NCI-H1048 (cell line): ENCODE data around the gene GCN1.

Source experiments
- DNase-seq: peaks from one replicate; lab custom pipeline; 2025; lab: John Stamatoyannopoulos, UW

Gene GCN1

DNA sequence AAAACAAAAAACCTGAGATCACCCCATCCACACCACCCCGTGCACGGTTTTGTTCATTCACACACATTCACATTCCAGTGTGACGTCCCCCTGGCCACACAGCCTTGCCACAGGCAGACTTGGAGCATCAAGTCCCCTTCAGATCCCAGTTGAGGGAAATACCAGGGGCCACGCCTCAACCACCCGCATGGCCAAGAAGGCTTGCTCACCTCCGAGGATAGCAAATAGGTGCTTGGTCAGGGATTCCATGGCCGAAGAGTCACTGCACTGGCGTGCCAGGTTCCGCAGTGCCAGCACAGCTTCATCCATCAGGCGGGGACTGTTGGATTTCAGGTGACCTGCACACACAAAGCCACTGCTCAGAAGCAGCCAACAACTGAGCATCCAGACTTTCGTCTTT is 19.0 kb downstream of the GCN1 start:
- no peak for DNase-seq

DNA sequence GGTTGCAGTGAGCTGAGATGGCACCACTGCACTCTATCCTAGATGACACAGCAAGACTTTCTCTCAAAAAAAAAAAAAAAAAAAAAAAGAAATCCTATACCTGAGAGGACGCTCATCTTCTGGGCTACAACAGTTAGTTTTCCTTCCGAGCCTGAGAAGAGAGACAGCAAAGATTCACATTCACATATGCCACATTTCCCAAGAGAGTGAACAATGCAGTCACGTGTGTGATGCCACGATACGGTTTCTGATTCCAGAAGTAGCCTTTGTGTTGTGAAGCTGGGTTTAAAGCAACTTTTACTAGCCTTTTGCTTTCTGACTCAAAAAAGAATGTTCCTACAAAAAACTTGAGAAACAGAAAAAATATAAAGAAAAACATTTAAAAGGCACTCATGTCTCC is 19.5 kb downstream of the GCN1 start:
- no peak for DNase-seq

GRCh38 chr12:120172053-120172452 is 22.5 kb downstream of the GCN1 start:
- no peak for DNase-seq

- DNase-seq = no peak
Measured at GRCh38 chr12:120170631-120171030, 23.9 kb downstream of the GCN1 start.

DNA sequence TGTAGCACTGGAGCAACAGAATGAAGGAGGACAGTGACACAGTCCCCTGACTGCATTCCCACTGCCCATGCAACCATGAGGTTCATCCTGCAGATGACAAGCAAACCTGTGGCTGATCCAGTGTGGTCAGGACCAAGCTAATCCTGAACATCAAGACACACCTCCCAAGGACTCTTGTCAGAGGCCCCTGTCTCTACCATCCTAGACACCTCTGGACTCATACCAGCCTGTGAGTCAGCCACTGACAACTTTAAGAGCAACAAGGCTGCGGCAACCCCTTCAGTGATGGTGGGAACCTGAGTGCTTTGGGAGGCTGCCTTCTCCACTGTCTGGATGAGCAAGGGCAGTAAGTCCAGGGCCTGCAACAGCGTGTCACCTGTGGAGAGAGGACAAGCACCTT is 24.6 kb downstream of the GCN1 start:
- DNase-seq = no peak

GRCh38 chr12:120168337-120168736 is 26.2 kb downstream of the GCN1 start:
- no peak for DNase-seq

DNA sequence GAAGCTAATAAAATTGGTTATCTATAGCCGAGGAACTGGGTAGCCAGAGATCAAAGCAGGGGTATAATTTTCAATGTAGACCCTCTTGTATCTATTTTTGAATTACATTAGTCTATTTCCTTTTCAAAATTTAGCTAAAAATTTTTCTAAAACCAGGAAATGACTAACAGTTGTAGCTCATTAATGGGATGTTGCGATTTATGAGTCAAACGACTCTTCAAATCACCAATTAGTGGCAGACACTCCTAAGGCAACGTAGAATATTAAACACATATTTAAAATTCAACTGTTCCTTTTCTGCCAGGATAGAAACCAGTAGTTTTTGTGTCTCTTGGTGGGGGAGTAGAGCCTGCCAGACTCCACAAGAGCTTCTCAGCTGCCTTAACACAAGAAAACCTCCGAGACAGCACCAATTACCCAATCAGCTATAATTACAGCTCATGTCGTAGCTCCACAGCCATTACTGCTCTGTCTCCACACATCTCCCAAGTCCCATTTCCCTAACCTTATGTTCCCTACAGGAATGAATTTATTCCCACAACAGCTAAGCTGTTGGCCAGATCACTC is 26.9 kb downstream of the GCN1 start:
- DNase-seq = no peak

- no peak for DNase-seq
Measured at GRCh38 chr12:120164293-120164692, 30.2 kb downstream of the GCN1 start.

DNA sequence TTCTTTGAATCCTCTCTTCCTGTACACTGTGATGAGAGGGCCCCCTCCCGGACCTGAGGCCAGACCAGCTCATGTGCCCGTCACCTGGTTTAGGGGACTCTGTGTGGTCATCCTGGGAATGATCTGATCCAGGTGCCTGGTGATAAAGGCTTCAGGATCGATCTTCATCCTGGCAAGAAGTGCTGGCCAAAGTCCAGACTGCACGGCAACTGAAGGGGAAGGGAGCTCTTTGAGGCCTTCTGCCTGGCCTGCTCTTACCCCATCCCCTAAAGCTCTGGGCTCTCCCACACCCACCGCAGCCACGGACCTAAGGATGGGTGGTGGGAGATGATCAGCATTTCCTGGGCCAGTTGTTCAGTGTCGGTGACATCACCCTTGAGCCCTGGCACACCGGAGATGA is 31.8 kb downstream of the GCN1 start:
- no peak for DNase-seq

DNA sequence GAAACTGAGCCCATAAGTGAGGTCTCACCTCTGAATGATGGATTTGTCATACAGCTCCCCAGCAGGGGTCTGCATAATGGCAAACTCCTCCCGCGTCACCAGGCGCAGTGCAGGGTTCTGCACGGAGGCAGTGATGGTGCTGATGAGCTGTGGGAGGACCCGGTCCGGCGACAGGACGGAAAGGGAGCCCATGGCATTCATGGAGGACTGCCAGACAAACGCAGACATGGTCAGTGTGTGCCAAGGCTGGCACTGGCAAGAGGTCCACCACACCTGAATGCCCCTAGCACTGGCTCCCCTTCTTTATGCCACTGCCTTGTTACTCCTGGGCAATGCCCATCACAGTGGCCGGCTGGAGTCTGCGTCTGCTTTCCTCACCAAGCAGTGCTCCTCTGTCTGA is 32.7 kb downstream of the GCN1 start:
- no peak for DNase-seq

- DNase-seq = no peak
Measured at GRCh38 chr12:120159509-120160237, 34.8 kb downstream of the GCN1 start.

- DNase-seq = no peak
Measured at GRCh38 chr12:120158351-120158750, 36.2 kb downstream of the GCN1 start.

GRCh38 chr12:120157678-120158077 is 36.8 kb downstream of the GCN1 start:
- no peak for DNase-seq

DNA sequence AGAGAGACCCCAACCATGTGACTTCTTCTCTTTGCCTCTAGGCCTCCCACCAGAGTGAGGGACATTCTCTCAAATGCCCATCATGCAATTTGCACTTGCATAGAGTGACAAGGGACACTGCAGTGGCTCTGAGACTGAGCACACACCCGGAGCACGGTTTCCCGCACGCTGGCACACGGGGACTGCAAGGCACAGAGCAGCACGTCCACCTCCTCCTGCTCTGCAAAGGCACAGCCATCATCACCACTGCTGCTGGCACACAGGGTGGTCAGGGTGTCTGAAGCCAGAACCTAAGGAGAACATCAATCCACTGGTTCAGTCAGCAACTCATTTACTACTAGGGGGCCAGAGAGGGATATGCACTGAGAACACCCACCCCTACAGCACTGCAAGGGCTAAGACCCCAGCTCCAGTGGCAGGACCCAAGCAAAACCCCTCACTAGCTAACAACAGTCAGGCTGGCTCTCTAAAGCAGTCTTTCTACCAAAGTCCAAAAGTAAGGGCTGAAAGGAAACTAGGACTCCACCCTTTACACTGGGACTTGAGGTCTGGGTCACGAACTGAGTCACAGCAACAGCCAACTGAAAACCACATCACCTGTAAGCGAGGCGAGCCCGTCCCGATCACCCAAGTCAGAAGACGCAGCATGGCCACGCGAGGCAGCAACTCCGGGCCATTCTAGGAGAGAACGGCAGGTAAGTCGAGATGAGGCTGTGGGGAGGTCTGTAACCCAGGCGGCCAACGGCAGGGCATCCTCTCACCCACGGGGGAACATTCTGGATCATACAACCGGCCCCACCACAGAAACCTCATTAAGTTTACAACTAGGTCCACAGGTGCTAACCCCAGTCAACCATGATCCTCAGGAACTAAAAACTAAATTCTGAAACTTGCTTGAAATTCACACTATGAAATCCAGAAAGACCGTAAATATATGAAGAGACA is 37.9 kb downstream of the GCN1 start:
- no peak for DNase-seq

DNA sequence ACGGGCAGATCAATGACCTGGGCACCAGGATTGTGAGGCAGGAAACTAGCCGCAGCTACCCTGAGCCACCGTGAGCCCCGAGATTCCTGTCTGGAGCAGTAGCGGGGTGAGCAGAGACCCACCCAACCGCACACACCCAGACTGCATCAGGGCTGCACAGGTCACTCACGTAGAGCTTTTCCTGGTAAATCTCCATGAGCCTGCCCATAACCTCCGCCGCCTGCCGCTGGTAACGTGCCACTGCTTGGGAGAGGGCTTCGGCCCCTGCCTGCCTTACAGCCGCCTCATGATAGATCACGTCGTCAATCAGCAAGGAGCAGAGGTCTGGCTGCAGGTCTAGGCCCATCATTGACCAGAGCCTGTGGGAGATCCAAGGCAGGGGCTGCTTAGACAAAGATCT is 39.4 kb downstream of the GCN1 start:
- DNase-seq = no peak

GRCh38 chr12:120150919-120151525 is 43.5 kb downstream of the GCN1 start:
- DNase-seq = no peak

DNA sequence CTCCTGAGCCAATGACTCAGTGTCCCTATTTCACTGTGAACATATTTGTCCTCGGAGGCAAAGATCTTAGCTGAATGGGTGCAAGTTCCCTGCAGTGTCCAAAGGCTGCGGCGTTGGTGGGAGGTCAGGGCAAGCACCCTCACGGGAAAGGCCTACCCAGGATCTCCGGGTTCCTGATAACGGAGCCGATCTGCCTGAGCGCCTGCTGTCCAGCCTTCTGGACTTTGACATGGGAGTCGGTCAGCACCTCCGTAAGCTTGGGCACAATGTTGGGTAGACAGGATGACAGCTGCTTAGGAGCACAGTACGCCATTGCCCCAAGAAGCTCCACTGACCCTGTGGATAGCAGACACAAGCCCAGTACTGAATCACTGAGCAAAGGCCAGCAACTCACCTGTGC is 46.5 kb downstream of the GCN1 start:
- DNase-seq = no peak

DNA sequence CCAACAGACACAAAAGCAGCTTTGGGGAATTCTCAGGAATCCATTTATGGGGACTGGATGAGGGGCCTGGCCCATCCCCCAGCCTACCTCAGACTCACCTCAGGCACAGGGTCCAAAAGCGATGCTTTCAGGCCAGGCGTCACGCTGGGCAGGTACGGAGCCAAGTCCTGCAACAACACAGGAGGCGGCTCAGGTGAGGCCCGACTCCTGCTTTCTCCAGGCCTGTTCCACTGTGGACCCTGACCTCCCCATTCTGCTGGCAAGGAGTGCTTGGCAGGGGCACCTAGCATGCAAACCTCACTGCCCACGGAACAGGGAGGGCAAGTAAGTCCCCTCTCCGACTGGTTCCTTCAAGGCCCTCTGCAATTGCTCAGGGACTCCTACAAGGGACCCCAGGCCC is 49.4 kb downstream of the GCN1 start:
- DNase-seq = no peak

DNA sequence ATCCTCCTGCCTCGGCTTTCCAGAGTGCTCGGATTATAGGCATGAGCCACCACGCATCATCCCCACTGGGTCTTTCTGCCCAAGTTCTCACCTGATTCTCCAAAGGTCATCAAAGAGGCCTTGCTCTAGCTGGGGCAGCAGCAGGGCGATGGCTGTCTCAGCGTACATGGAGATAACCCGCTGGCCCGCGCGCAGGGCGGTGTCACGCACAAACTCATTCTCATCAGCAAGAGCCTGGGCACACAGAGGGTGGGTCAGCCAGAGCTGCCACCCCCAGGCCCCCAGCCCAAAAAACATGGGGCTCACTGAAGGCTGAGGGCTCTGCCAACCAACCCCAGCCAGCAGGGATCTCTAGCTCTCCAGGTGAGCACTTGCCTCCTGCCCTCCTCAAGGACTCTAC is 50.3 kb downstream of the GCN1 start:
- no peak for DNase-seq

GRCh38 chr12:120142231-120142877 is 52.2 kb downstream of the GCN1 start:
- DNase-seq = no peak

- DNase-seq = no peak
Measured at GRCh38 chr12:120141336-120141735, 53.2 kb downstream of the GCN1 start.

DNA sequence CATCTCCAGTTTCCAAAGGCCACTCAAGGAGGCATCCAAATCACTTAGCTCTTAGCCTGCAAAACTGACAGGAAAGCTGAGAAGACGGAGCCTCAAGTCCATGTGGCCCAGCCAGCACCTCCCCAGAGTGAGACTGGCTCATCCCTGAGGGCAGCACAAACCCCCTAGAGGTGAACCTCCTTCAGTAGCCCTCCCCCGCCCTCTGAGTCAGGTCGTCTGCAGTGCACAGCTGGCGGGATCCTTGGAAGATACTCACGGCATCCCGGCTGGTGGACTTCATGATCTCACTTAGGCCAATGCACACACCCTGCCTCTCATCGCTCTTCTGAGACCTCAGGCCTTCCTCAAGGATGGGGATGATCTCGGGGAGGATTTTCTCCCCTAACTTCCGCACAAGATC is 53.9 kb downstream of the GCN1 start:
- no peak for DNase-seq
